ENCODE data around the gene PCGF6. TPM values are rescaled to one million over a fixed set of nuclear protein-coding genes. Genes with fewer than 3 reads are reported as not detected.

PCGF6 gene
- total and polyA plus RNA-seq, 8 donors: 5.6 to 51.0 (median 13.2) TPM; not detected in 1

DNA sequence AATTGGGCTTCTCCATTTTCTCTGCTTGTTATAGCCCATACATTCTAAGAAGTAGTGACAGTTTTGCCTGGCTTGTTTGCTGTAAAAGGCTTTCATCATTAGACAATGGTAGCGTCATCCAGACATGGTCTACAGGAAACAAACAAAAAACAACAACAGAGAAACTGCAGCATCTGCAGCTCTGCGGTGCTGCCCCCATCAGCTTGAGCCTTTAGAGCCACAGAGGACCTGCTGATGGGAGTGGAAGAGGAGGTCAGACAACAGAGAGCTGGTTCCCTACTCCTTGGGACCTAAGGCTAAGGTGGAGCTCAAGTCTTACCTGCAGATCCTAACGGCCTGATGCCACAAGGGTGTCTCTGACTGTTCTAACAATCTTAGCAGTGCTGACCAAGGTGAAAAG is 70.9 kb downstream of the PCGF6 start:
- intact Hi-C loops (cut with DNase I; ENCODE audit: low total_unique reads): no loop called here
- H3K4me3 ChIP-seq: no peak overlapping the region
- H3K27ac ChIP-seq: no peak overlapping the region
- WGBS, 5 donors: 64 to 88% (median 71%) methylated on average over 3 of the region's 3 CpGs
- peaks cover 18 to 92% (median 45%) of the 10 kb centered on the region in 3 donors for H3K27me3 ChIP-seq
- peaks cover 8 to 22% (median 13%) of the 10 kb centered on the region in 4 donors for H3K4me1 ChIP-seq
- DNase-seq: no peak
- H3K9me3 ChIP-seq: peaks cover 0 to 7% (median 0%) of the 10 kb centered on the region in 4 donors
- no peaks in the 10 kb centered on the region for H3K36me3 ChIP-seq
- TF ChIP-seq CTCF (IDR thresholded peaks at IDR 0.05) (no peak), EP300 (IDR thresholded peaks at IDR 0.05) (no peak), POLR2AphosphoS5 (IDR thresholded peaks at IDR 0.05) (no peak), POLR2A (IDR thresholded peaks at IDR 0.05) (no peak)

DNA sequence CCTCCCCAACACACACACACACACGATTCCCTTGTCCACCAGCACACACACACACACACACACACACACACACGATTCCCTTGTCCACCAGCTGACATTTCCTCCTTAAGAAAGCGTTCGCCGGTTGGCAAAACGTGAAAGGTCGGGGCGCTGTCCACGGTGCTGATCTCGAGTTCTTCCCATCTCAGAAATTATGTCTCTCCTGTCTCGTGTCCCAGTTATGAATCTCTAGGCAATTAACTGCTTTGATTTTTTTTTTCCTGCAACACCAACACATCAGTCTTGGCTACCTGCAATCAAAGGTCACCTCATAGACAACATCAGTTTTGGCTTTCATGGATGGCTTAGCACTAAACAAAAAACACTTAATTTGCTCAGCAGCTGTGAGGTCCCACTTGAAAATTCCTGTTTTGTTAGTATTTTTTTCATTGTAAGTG is 72.1 kb downstream of the PCGF6 start:
- intact Hi-C loops (cut with DNase I; ENCODE audit: low total_unique reads): no loop called here
- no peak overlapping the region for H3K4me3 ChIP-seq
- DNase-seq: peak; percentile 35 to 82
- H3K36me3 ChIP-seq: no peaks in the 10 kb centered on the region
- TF ChIP-seq POLR2AphosphoS5 (IDR thresholded peaks at IDR 0.05): no peak
- no peak for TF ChIP-seq CTCF (IDR thresholded peaks at IDR 0.05)
- TF ChIP-seq EP300 (IDR thresholded peaks at IDR 0.05): no peak
- TF ChIP-seq POLR2A (IDR thresholded peaks at IDR 0.05): no peak
- H3K27ac ChIP-seq: no peak overlapping the region
- peaks cover 8 to 22% (median 13%) of the 10 kb centered on the region in 4 donors for H3K4me1 ChIP-seq
- H3K27me3 ChIP-seq: peaks cover 18 to 84% (median 45%) of the 10 kb centered on the region in 3 donors
- WGBS, 5 donors: 3 to 11% (median 6%) methylated on average over 11 of the region's 11 CpGs
- H3K9me3 ChIP-seq: peaks cover 0 to 7% (median 0%) of the 10 kb centered on the region in 4 donors

DNA sequence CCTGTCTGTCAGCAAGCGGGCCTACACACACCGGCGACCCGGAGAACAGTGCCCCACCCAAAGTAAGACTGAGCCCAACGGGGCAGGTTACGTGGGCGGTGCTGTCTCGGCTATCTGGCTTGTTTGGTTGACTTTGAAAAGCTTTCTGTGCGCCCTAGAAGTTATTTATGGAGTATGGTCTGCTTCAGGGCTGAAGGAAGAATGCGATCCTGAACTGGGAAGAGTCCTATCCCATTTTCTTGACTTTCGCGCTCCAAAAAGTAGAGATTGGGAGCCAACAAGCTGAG is 72.5 kb downstream of the PCGF6 start:
- TF ChIP-seq EP300 (IDR thresholded peaks at IDR 0.05): no peak
- no peak for TF ChIP-seq POLR2AphosphoS5 (IDR thresholded peaks at IDR 0.05)
- no peak for TF ChIP-seq POLR2A (IDR thresholded peaks at IDR 0.05)
- no peak for TF ChIP-seq CTCF (IDR thresholded peaks at IDR 0.05)
- Histone ChIP-seq H3K36me3 (no peaks in the 10 kb centered on the region), H3K27me3 (peaks cover 18 to 81% (median 45%) of the 10 kb centered on the region in 3 donors), H3K9me3 (peaks cover 0 to 7% (median 0%) of the 10 kb centered on the region in 4 donors), H3K4me3 (peak overlapping the region in 1 of 4 donors; percentile 26), H3K27ac (no peak overlapping the region), H3K4me1 (peaks cover 8 to 22% (median 13%) of the 10 kb centered on the region in 4 donors)
- intact Hi-C loops (cut with DNase I; ENCODE audit: low total_unique reads): no loop called here
- 25 to 47% (median 34%) methylated on average over 11 to 12 of the region's 12 CpGs for WGBS, 5 donors
- DNase-seq: no peak

- no peak for TF ChIP-seq EP300 (IDR thresholded peaks at IDR 0.05)
- TF ChIP-seq POLR2AphosphoS5 (IDR thresholded peaks at IDR 0.05): no peak
- no peak for TF ChIP-seq CTCF (IDR thresholded peaks at IDR 0.05)
- no peak for TF ChIP-seq POLR2A (IDR thresholded peaks at IDR 0.05)
- peak in 1 of 2 donors; percentile 15 for DNase-seq
- no peak overlapping the region for H3K27ac ChIP-seq
- no peaks in the 10 kb centered on the region for H3K36me3 ChIP-seq
- peaks cover 0 to 7% (median 0%) of the 10 kb centered on the region in 4 donors for H3K9me3 ChIP-seq
- 8 to 24% (median 9%) methylated on average over 24 to 76 of the region's 76 CpGs for whole genome bisulfite sequencing, 5 donors
- peaks cover 18 to 81% (median 45%) of the 10 kb centered on the region in 3 donors for H3K27me3 ChIP-seq
- peak overlapping the region; percentile 26 to 38 (median 28) for H3K4me3 ChIP-seq
- intact Hi-C loops (cut with DNase I; ENCODE audit: low total_unique reads): no loop called here
- peaks cover 8 to 22% (median 13%) of the 10 kb centered on the region in 4 donors for H3K4me1 ChIP-seq
Measured at GRCh38 chr10:103277713-103278536, 73.0 kb downstream of the PCGF6 start.
